VCaP (cell line): ENCODE measurements around the gene CD300H.
"Not testable (repeated sequence)": the region's sequence is repeated elsewhere in the genome, so short reads cannot be mapped to it uniquely, and the experiment has no call there.

Source experiments
- H3K27ac ChIP-seq: fragments of 450-650 bp; 2 replicates; pipeline ENCODE4 v1.5.1; 2017
- TF ChIP-seq, protein P1 (sequence below): fragments of 450-650 bp; conservative IDR thresholded peaks from 2 replicates; pipeline ENCODE4 v1.5.1; 2017; ENCODE audit warnings: mild to moderate bottlenecking, moderate library complexity

CD300H gene

DNA sequence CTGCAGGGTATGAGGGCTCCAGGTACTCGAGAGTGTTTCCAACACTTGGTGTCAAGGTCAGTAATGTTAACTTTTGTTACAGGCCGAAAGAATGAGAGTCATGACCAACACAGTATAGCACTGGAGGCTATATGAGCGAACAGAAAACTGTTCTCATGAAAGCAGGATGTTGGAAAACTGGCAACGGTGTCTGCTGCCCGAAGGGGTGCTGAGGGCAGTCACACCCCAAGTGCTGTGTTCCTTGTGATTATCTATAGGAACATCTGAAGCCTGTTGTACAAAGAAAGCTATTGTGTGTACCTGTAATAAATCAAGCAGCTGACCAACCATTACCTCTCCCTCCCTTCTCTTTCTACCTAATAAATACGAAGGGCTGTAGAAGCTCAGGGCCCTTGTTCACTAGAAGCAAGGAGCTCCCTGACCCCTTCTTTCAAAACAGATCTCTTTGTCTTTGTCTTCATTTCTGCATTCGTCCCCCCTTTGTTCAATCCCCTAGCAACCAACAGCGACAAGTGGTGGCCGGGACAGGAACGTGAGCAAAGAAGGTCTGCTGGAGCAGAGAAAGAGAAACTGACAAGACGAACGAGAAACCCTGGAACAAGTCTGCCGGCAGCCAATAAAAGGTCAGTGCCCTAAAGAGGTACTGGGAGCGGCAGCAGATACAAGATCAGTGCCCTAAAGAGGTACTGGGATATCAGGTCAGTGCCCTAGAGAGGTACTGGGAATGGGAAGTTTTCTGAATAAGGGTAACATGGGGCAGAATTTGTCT lies 17.2 kb upstream of the CD300H start:
- TF ChIP-seq, protein P1, sequence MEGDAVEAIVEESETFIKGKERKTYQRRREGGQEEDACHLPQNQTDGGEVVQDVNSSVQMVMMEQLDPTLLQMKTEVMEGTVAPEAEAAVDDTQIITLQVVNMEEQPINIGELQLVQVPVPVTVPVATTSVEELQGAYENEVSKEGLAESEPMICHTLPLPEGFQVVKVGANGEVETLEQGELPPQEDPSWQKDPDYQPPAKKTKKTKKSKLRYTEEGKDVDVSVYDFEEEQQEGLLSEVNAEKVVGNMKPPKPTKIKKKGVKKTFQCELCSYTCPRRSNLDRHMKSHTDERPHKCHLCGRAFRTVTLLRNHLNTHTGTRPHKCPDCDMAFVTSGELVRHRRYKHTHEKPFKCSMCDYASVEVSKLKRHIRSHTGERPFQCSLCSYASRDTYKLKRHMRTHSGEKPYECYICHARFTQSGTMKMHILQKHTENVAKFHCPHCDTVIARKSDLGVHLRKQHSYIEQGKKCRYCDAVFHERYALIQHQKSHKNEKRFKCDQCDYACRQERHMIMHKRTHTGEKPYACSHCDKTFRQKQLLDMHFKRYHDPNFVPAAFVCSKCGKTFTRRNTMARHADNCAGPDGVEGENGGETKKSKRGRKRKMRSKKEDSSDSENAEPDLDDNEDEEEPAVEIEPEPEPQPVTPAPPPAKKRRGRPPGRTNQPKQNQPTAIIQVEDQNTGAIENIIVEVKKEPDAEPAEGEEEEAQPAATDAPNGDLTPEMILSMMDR: no peak
- no peak overlapping the region for H3K27ac ChIP-seq

DNA sequence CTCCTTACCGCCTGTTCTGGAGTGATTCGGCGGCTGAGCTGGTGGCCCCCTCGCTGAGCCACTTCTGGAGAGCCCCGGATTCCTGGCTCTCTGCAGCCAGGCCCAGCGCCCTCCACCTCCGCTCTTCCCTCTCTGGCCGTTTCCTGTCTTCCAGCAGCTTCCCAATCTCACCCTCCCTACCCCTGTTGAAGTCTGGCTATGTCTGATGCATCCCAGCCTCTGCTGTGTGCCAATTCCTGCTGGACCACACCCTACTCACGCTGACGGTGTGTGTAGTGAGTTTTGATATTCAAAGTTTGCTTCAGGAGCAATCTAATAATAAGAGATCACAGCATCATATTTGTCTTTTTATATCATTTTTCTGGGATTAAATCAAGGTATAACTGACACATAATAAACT lies 15.3 kb upstream of the CD300H start:
- TF ChIP-seq, protein P1: no peak
- H3K27ac ChIP-seq: no peak overlapping the region

DNA sequence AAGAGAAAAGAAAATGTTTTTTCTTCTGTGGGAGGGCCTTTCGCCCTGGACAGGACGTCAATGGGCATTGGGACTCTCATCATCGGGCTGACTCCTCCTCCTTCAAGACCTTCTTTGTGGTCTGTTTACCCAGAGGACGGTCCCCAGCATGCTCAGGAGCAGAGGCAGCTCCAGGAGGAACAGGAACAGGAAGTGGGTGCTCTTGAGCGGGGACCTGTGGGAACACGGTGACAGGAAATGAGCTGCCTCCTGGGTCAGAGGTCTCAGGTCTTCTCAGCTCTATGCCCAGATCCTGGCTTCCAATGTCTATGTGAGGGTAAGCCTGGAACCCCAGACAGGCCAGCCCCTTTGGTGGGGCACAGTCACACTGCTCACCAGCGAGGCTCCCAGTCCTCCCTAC lies 12.6 kb upstream of the CD300H start:
- TF ChIP-seq, protein P1: no peak
- H3K27ac ChIP-seq: no peak overlapping the region

DNA sequence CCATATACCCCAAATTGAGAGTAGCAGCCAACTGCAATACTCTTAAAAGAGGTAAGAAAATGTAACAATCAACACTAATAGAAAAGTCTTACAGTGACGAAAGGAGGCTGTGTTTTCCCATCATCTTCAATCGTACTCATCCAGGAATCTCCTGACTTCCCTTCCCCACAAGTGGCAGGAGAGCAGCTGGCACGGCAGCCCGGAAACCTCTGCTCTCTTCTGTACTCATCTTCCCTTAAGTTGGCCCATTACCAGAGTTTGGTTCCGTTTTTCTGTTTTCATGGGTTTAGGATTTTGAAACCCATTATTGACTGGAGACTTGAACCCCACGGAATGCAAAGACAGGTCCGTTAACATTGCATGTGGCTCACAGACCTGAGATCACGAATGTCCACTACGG lies 11.7 kb upstream of the CD300H start:
- H3K27ac ChIP-seq: no peak overlapping the region
- TF ChIP-seq, protein P1: no peak

DNA sequence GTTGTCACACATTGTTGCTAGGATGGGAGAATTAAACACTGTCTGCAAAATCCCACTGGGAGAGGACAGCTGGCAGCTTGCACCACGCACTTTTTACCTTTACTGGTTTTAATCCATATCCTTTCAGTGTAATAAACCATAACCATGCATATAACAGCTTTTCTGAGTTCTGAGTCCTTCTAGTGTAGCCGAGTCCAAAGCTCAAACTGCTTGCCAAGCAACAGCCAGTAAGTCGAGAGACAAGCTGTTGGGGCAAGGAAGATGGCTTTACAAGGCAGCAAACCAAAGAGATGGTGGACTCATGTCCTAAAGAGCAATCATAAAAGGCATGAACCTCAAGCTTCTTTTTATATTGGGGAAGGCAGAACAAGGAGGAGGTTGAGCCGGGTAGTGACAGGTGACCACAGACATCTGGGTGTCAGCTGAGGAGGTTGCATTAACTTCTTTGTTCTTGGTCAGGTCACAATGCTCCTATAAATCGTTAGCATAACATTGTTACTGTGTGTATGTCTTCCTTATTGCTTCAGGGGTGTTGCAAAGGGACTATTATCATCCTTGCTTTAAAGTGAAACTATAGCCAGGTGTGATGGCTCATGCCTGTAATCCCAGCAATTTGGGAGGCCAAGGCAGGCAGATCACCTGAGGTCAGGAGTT lies 7.3 kb upstream of the CD300H start:
- H3K27ac ChIP-seq: no peak overlapping the region
- TF ChIP-seq, protein P1: no peak

DNA sequence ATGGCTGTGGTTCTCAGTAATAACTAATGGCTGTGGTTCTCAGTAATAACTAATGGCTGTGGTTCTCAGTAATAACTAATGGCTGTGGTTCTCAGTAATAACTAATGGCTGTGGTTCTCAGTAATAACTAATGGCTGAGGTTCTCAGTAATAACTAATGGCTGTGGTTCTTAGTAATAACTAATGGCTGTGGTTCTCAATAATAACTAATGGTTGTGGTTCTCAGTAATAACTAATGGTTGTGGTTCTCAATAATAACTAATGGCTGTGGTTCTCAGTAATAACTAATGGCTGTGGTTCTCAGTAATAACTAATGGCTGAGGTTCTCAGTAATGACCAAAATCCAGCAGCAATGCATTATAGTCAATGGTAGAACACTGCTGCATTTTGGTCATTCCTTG lies 6.3 kb upstream of the CD300H start:
- not testable (repeated sequence) for H3K27ac ChIP-seq

DNA sequence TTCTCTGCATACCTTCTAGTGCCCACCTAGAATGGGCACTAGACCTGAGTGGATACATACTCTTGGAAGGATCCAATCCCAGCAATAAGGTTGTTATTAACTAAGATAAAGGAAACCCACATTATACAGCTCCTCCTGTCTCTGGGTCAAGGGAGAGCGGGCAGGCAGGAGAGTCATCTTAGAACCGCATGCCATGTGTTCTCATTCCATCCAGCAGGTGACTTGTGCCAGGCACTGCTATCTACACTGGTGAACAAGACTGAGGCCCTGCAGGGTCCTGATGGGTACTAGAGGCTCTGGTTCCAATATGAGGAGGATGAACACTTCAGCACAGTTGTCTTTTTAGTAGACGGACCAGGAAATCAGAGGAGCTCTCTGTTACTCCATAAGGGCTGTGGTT lies 5.9 kb upstream of the CD300H start:
- no peak overlapping the region for H3K27ac ChIP-seq
- TF ChIP-seq, protein P1: no peak

DNA sequence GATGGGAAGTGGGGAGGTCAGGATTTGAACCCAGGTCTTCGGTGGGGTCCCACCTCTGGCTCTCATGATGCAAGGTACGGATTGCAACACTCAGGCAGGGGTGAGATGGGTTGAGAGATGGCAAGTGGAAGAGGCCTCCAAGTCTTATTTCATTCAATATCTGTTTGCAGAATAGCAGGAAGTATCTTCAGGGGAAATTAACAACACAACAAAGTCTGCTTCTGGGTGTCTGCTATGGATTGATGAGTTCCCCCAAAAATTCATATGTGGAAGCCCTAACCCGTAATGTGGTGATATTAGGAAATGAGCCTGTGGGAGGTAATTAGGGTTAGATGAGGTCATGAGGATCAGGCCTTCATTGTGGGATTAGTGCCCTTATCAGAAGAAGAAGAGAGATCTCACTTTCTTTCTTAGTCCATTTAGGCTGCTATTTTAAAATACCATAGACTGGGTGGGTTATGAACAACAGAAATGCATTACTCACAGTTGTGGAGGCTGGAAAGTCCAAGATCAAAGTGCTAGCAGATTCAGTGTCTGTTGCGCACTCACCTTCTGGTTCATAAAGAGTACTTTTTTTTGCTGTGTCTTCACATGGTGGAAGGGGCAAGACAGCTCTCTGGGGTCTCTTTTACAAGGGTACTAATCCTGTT lies 4.4 kb upstream of the CD300H start:
- TF ChIP-seq, protein P1: no peak
- no peak overlapping the region for H3K27ac ChIP-seq
